Endothelial cell of umbilical vein (primary cell): Measurements from ENCODE around the gene HHATL.

Experiments
- CTCF ChIP-seq, 2 donors: IDR thresholded peaks; 1 replicate in 1 of 2; 2 replicates in 1 of 2; pipeline ENCODE4 v1.5.1; 2011; ENCODE audit warnings: low read length in 2 of 2, mild to moderate bottlenecking in 2 of 2, moderate library complexity in 2 of 2, control low read depth in 1 of 2, inconsistent platforms in 1 of 2, low read depth in 1 of 2; ENCODE audit not compliant: insufficient read depth in 1 of 2; ENCODE audit errors: extremely low read depth in 1 of 2
- EZH2 ChIP-seq: IDR thresholded peaks from 2 replicates; pipeline ENCODE4 v1.6.1; 2012; ENCODE audit warnings: borderline replicate concordance, low read depth, mild to moderate bottlenecking, moderate library complexity, low read length, inconsistent platforms; ENCODE audit not compliant: severe bottlenecking
- FOS ChIP-seq: IDR thresholded peaks from 2 replicates; pipeline ENCODE4 v1.6.1; 2011; ENCODE audit warnings: mild to moderate bottlenecking, low read length, moderate library complexity, borderline replicate concordance; ENCODE audit not compliant: insufficient read depth
- JUN ChIP-seq: IDR thresholded peaks from 2 replicates; pipeline ENCODE4 v1.6.1; 2011; ENCODE audit warnings: borderline replicate concordance, low read depth; ENCODE audit not compliant: insufficient read length, insufficient read depth
- MAX ChIP-seq: IDR thresholded peaks from 2 replicates; pipeline ENCODE4 v1.6.1; 2011; ENCODE audit not compliant: insufficient read depth, insufficient read length
- POLR2A ChIP-seq: IDR thresholded peaks from 2 replicates; pipeline ENCODE4 v1.6.1; 2012; ENCODE audit warnings: low read depth, mild to moderate bottlenecking, control low read depth, low read length
- POLR2AphosphoS5 ChIP-seq: IDR thresholded peaks from 2 replicates; pipeline ENCODE4 v1.6.1; 2012; ENCODE audit warnings: low read depth, mild to moderate bottlenecking, control low read depth, low read length, moderate library complexity; ENCODE audit not compliant: insufficient read depth

- no peak for TF ChIP-seq CTCF (IDR thresholded peaks at IDR 0.05; ENCODE audit: extremely low read depth in 1 of 2, insufficient read depth in 1 of 2, low read depth in 1 of 2, low read length in 2 of 2)
- no peak for TF ChIP-seq EZH2
- TF ChIP-seq MAX = no peak
- no peak for TF ChIP-seq POLR2A
- TF ChIP-seq POLR2AphosphoS5 = no peak
- no peak for TF ChIP-seq JUN
- TF ChIP-seq FOS = no peak
These were observed 10.2 kb upstream of the HHATL start for GRCh38 chr3:42712688-42713372.
